ENCODE results near the gene TBC1D24. TPM values are rescaled to one million over a fixed set of nuclear protein-coding genes. Genes with fewer than 3 reads are reported as not detected.

TBC1D24 gene
- total RNA-seq, 1 donor from 2014 or later: 15.4 TPM

GRCh38 chr16:2471653-2472487, 3.1 kb upstream of the TBC1D24 start:
- no peak for DNase-seq (ENCODE audit: extremely low spot score, unreplicated experiment)
- peak overlapping the region; percentile 10 for H3K4me3 Mint-ChIP-seq (ENCODE audit: unreplicated experiment)

DNA sequence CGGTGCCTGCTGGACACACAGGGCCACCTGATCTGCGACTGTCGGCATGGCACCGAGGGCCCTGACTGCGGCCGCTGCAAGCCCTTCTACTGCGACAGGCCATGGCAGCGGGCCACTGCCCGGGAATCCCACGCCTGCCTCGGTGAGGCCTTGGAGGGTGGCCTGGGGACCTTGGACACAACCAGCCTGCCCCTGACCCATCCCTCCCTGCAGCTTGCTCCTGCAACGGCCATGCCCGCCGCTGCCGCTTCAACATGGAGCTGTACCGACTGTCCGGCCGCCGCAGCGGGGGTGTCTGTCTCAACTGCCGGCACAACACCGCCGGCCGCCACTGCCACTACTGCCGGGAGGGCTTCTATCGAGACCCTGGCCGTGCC, 2.5 kb upstream of the TBC1D24 start:
- Mint-ChIP-seq H3K27me3 (ENCODE audit: unreplicated experiment) (no peaks in the 10 kb centered on the region), H3K4me1 (ENCODE audit: unreplicated experiment) (peaks cover 40% of the 10 kb centered on the region), H3K36me3 (ENCODE audit: unreplicated experiment) (no peaks in the 10 kb centered on the region), H3K27ac (ENCODE audit: unreplicated experiment) (no peak overlapping the region), H3K9me3 (ENCODE audit: unreplicated experiment) (no peaks in the 10 kb centered on the region), H3K4me3 (ENCODE audit: unreplicated experiment) (peak overlapping the region; percentile 32)
- TF ChIP-seq CTCF (IDR thresholded peaks at IDR 0.05): no peak
- no peak for DNase-seq (ENCODE audit: extremely low spot score, unreplicated experiment)

More at GRCh38 chr16:2471653-2472487, 3.1 kb upstream of the TBC1D24 start:
- H3K4me1 Mint-ChIP-seq (ENCODE audit: unreplicated experiment): peaks cover 40% of the 10 kb centered on the region
- no peak overlapping the region for H3K27ac Mint-ChIP-seq (ENCODE audit: unreplicated experiment)
- TF ChIP-seq CTCF (IDR thresholded peaks at IDR 0.05): no peak
- H3K27me3 Mint-ChIP-seq (ENCODE audit: unreplicated experiment): no peaks in the 10 kb centered on the region
- H3K36me3 Mint-ChIP-seq (ENCODE audit: unreplicated experiment): no peaks in the 10 kb centered on the region
- H3K9me3 Mint-ChIP-seq (ENCODE audit: unreplicated experiment): no peaks in the 10 kb centered on the region

DNA sequence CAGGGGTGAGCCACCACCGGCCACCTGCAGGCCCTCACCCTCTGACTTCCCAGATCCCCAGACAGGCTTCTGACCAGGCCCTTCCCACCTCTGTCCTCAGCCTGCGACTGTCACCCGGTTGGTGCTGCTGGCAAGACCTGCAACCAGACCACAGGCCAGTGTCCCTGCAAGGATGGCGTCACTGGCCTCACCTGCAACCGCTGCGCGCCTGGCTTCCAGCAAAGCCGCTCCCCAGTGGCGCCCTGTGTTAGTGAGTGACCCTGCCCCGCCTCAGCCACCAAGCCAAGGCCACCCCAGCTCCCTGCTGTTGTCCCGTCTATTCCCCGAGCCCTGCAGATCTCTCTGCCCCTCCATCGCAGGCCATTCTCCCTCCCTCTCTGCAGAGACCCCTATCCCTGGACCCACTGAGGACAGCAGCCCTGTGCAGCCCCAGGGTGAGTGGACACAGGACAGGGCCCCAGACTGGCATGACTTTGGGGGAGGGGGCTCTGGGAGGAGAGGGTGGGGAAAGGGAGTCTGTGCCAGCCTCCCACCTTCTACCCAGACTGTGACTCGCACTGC, 2.0 kb upstream of the TBC1D24 start:
- TF ChIP-seq CTCF (IDR thresholded peaks at IDR 0.05): no peak
- DNase-seq (ENCODE audit: extremely low spot score, unreplicated experiment): no peak
- no peaks in the 10 kb centered on the region for H3K27me3 Mint-ChIP-seq (ENCODE audit: unreplicated experiment)

DNA sequence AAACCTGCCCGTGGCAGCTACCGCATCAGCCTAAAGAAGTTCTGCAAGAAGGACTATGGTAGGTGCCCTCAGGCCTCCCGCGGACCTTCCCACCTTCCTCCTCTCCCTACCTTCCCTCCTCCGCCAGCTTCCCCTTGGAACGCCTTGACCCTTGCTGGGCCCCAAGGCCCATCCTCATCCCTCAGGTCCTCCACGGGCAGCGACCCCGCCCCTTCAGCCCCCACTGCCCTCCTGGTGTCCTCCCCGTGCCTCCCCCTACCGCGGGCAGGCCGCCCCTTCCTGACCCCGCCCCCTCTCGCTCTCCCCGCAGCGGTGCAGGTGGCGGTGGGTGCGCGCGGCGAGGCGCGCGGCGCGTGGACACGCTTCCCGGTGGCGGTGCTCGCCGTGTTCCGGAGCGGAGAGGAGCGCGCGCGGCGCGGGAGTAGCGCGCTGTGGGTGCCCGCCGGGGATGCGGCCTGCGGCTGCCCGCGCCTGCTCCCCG, 1.4 kb upstream of the TBC1D24 start:
- Mint-ChIP-seq H3K27ac (ENCODE audit: unreplicated experiment) (no peak overlapping the region), H3K9me3 (ENCODE audit: unreplicated experiment) (no peaks in the 10 kb centered on the region), H3K4me1 (ENCODE audit: unreplicated experiment) (peaks cover 47% of the 10 kb centered on the region), H3K36me3 (ENCODE audit: unreplicated experiment) (no peaks in the 10 kb centered on the region), H3K27me3 (ENCODE audit: unreplicated experiment) (no peaks in the 10 kb centered on the region), H3K4me3 (ENCODE audit: unreplicated experiment) (peak overlapping the region; percentile 65)
- DNase-seq (ENCODE audit: extremely low spot score, unreplicated experiment): no peak
- no peak for TF ChIP-seq CTCF (IDR thresholded peaks at IDR 0.05)

More for the DNA sequence above, 2.0 kb upstream of the TBC1D24 start:
- Mint-ChIP-seq H3K4me3 (ENCODE audit: unreplicated experiment) (peak overlapping the region; percentile 65), H3K4me1 (ENCODE audit: unreplicated experiment) (peaks cover 45% of the 10 kb centered on the region), H3K36me3 (ENCODE audit: unreplicated experiment) (no peaks in the 10 kb centered on the region), H3K9me3 (ENCODE audit: unreplicated experiment) (no peaks in the 10 kb centered on the region), H3K27ac (ENCODE audit: unreplicated experiment) (no peak overlapping the region)

Measured in osteocyte (in vitro differentiated cells).